ENCODE data around the gene KLHL1.

Gene KLHL1

GRCh38 chr13:70016116-70016515, 92.1 kb downstream of the KLHL1 start:
- H3K4me3 ChIP-seq (ENCODE audit: low read length), result no peak overlapping the region
- no peak for DNase-seq (ENCODE audit: low read depth)

GRCh38 chr13:70014337-70014736, 93.9 kb downstream of the KLHL1 start:
- no peak overlapping the region for H3K4me3 ChIP-seq (ENCODE audit: low read length)
- TF ChIP-seq CTCF (IDR thresholded peaks at IDR 0.05; ENCODE audit: insufficient read depth, low read depth, low read length, missing control alignments), result no peak
- DNase-seq (ENCODE audit: low read depth), result no peak

More at GRCh38 chr13:70016116-70016515, 92.1 kb downstream of the KLHL1 start:
- TF ChIP-seq CTCF (IDR thresholded peaks at IDR 0.05; ENCODE audit: insufficient read depth, low read depth, low read length, missing control alignments), result no peak

GRCh38 chr13:69999875-70000274, 108.4 kb downstream of the KLHL1 start:
- TF ChIP-seq CTCF (IDR thresholded peaks at IDR 0.05; ENCODE audit: insufficient read depth, low read depth, low read length, missing control alignments), result no peak
- DNase-seq (ENCODE audit: low read depth), result no peak
- H3K4me3 ChIP-seq (ENCODE audit: low read length), result no peak overlapping the region

GRCh38 chr13:69997061-69997460, 111.2 kb downstream of the KLHL1 start:
- H3K4me3 ChIP-seq (ENCODE audit: low read length), result no peak overlapping the region
- TF ChIP-seq CTCF (IDR thresholded peaks at IDR 0.05; ENCODE audit: insufficient read depth, low read depth, low read length, missing control alignments), result no peak
- DNase-seq (ENCODE audit: low read depth), result no peak

- no peak for TF ChIP-seq CTCF (IDR thresholded peaks at IDR 0.05; ENCODE audit: insufficient read depth, low read depth, low read length, missing control alignments)
- no peak for DNase-seq (ENCODE audit: low read depth)
- no peak overlapping the region for H3K4me3 ChIP-seq (ENCODE audit: low read length)
Observed at GRCh38 chr13:69980799-69981198, 127.5 kb downstream of the KLHL1 start.

GRCh38 chr13:69975496-69975895, 132.8 kb downstream of the KLHL1 start:
- DNase-seq (ENCODE audit: low read depth), result no peak

More at GRCh38 chr13:69975496-69975895, 132.8 kb downstream of the KLHL1 start:
- H3K4me3 ChIP-seq (ENCODE audit: low read length), result no peak overlapping the region
- no peak for TF ChIP-seq CTCF (IDR thresholded peaks at IDR 0.05; ENCODE audit: insufficient read depth, low read depth, low read length, missing control alignments)

Measured in epithelial cell of esophagus (primary cell).